H1 (cell line): Measurements from ENCODE around the gene SRGAP3. TPM values are rescaled to one million over a fixed set of nuclear protein-coding genes. Genes with fewer than 3 reads are reported as not detected.

Experiments
- CTCF ChIA-PET: fragments of 300-600 bp; sonication (Branson Sonifier 250); formaldehyde crosslinking; loops from one replicate; lab custom pipeline; 2021; ENCODE audit not compliant: partially characterized antibody; lab: Charles Lee
- POLR2A ChIA-PET: fragments of 300-600 bp; sonication (Branson Sonifier 250); formaldehyde crosslinking; loops from one replicate; lab custom pipeline; 2021; ENCODE audit warnings: inconsistent platforms; ENCODE audit not compliant: partially characterized antibody; lab: Charles Lee
- DNase-seq, 2 experiments: peaks; one replicate each; pipeline versions ENCODE4 v3.0.0 to v3.0.0-alpha.2; 2010 to 2022; ENCODE audit warnings: low spot score in 2 of 2, low read depth in 1 of 2, mixed read lengths in 1 of 2
- FAIRE-seq: peaks from 2 replicates; lab custom pipeline; 2011; peaks lifted over from hg19 to GRCh38; lab: Jason Lieb, UNC
- H2AFZ ChIP-seq: 2 replicates; pipeline ENCODE4 v1.8.1; 2012; ENCODE audit warnings: low read length, inconsistent platforms
- H2AK5ac ChIP-seq: 2 replicates; pipeline ENCODE4 v1.6.1; 2013; ENCODE audit warnings: low read depth, low read length
- H2BK120ac ChIP-seq: replicated peaks from 2 replicates; pipeline ENCODE3; 2013; ENCODE audit warnings: low read depth, low read length, inconsistent platforms
- H2BK12ac ChIP-seq: 2 replicates; pipeline ENCODE4 v1.6.1; 2013; ENCODE audit warnings: low read depth, low read length
- H2BK15ac ChIP-seq: 2 replicates; pipeline ENCODE4 v1.6.1; 2013; ENCODE audit warnings: low read length
- H2BK20ac ChIP-seq: 2 replicates; pipeline ENCODE4 v1.6.1; 2013; ENCODE audit warnings: low read length
- H2BK5ac ChIP-seq: 2 replicates; pipeline ENCODE4 v1.6.1; 2013; ENCODE audit warnings: low read depth, low read length
- H3K14ac ChIP-seq: 2 replicates; pipeline ENCODE4 v1.6.1; 2013; ENCODE audit warnings: inconsistent platforms; ENCODE audit not compliant: insufficient read length
- H3K18ac ChIP-seq: 2 replicates; pipeline ENCODE4 v1.6.1; 2013; ENCODE audit warnings: low read length; ENCODE audit errors: extremely low read depth
- H3K23ac ChIP-seq: 2 replicates; pipeline ENCODE4 v1.6.1; 2013; ENCODE audit warnings: inconsistent platforms; ENCODE audit not compliant: insufficient read length
- H3K23me2 ChIP-seq: 2 replicates; pipeline ENCODE4 v1.6.1; 2013; ENCODE audit warnings: low read depth, low read length
- H3K27ac ChIP-seq: 2 replicates; pipeline ENCODE4 v1.6.1; 2011; ENCODE audit warnings: low read depth, low read length, inconsistent platforms
- H3K27me3 ChIP-seq, 4 experiments: replicated peaks in 1 of 4; 1 replicate in 1 of 4; 2 replicates in 3 of 4; pipeline versions ENCODE4 v1.6.1 to v1.8.1; 2011 to 2013; ENCODE audit warnings: low read length in 3 of 4, mild to moderate bottlenecking in 3 of 4, inconsistent platforms in 2 of 4, mixed read lengths in 2 of 4, moderate library complexity in 1 of 4; ENCODE audit not compliant: control insufficient read depth in 3 of 4, insufficient read depth in 3 of 4; ENCODE audit errors: extremely low read depth in 1 of 4
- H3K36me3 ChIP-seq, 4 experiments: 2 replicates each; pipeline versions ENCODE4 v1.6.1 to v1.8.1; 2011 to 2013; ENCODE audit warnings: mild to moderate bottlenecking in 4 of 4, low read length in 3 of 4, moderate library complexity in 2 of 4, control low read depth in 1 of 4, inconsistent platforms in 1 of 4; ENCODE audit not compliant: insufficient read depth in 4 of 4, control insufficient read depth in 2 of 4
- H3K4ac ChIP-seq: replicated peaks from 2 replicates; pipeline ENCODE3; 2013; ENCODE audit warnings: low read length, low read depth, mixed read lengths, inconsistent platforms; ENCODE audit not compliant: insufficient read length
- H3K4me1 ChIP-seq, 4 experiments: replicated peaks in 1 of 4; 1 replicate in 1 of 4; 2 replicates in 3 of 4; pipeline versions ENCODE4 v1.6.1 to v1.8.1; 2011 to 2013; ENCODE audit warnings: low read length in 3 of 4, inconsistent platforms in 2 of 4, mixed read lengths in 1 of 4; ENCODE audit not compliant: insufficient read depth in 4 of 4, control insufficient read depth in 3 of 4
- H3K4me2 ChIP-seq, 2 experiments: 2 replicates each; pipeline versions ENCODE4 v1.6.1 to v1.8.1; 2011 to 2013; ENCODE audit warnings: low read depth in 2 of 2, low read length in 2 of 2, control low read depth in 1 of 2, inconsistent platforms in 1 of 2, mild to moderate bottlenecking in 1 of 2; ENCODE audit not compliant: insufficient read depth in 1 of 2
- H3K4me3 ChIP-seq, 4 experiments: fragments of 200-600, 300-600 bp in 1 of 4; sonication (generic), shearing (Covaris generic), sonication (Bioruptor Twin) in 1 of 4; 2 replicates each; pipeline versions ENCODE4 v1.5.1 to v1.8.1; 2011 to 2016; ENCODE audit warnings: low read length in 4 of 4, low read depth in 3 of 4, control low read depth in 2 of 4, inconsistent platforms in 2 of 4, mild to moderate bottlenecking in 2 of 4, mixed read lengths in 1 of 4, moderate library complexity in 1 of 4; ENCODE audit not compliant: insufficient read depth in 2 of 4; ENCODE audit errors: extremely low read depth in 1 of 4
- H3K56ac ChIP-seq: replicated peaks from 2 replicates; pipeline ENCODE3; 2013; ENCODE audit warnings: low read depth, mild to moderate bottlenecking, mixed read lengths, low read length, inconsistent platforms; ENCODE audit not compliant: insufficient read length
- H3K79me1 ChIP-seq: 2 replicates; pipeline ENCODE4 v1.6.1; 2013; ENCODE audit warnings: low read depth, low read length, control low read depth
- H3K79me2 ChIP-seq, 2 experiments: 2 replicates each; pipeline versions ENCODE4 v1.6.1 to v1.8.1; 2012 to 2013; ENCODE audit warnings: low read length in 2 of 2, mild to moderate bottlenecking in 2 of 2, inconsistent platforms in 1 of 2; ENCODE audit not compliant: insufficient read depth in 2 of 2, control insufficient read depth in 1 of 2
- H3K9ac ChIP-seq, 4 experiments: replicated peaks in 1 of 4; 1 replicate in 1 of 4; 2 replicates in 3 of 4; pipeline versions ENCODE4 v1.6.1 to v1.8.1; 2011 to 2013; ENCODE audit warnings: low read depth in 3 of 4, low read length in 3 of 4, control low read depth in 2 of 4, mild to moderate bottlenecking in 2 of 4, moderate library complexity in 2 of 4, inconsistent platforms in 1 of 4; ENCODE audit errors: extremely low read depth in 1 of 4
- H3K9me3 ChIP-seq, 2 experiments: 2 replicates each; pipeline versions ENCODE4 v1.6.1 to v1.8.1; 2012 to 2013; ENCODE audit warnings: mild to moderate bottlenecking in 2 of 2, moderate library complexity in 2 of 2, control low read depth in 1 of 2, inconsistent platforms in 1 of 2, low read depth in 1 of 2, low read length in 1 of 2, mixed read lengths in 1 of 2; ENCODE audit not compliant: insufficient read depth in 2 of 2
- H4K20me1 ChIP-seq, 2 experiments: replicated peaks in 1 of 2; 2 replicates each; pipeline versions ENCODE3 to v1.8.1; 2011 to 2013; ENCODE audit warnings: inconsistent platforms in 2 of 2, low read length in 2 of 2, mild to moderate bottlenecking in 1 of 2; ENCODE audit not compliant: insufficient read depth in 2 of 2, control insufficient read depth in 1 of 2
- H4K5ac ChIP-seq: 2 replicates; pipeline ENCODE4 v1.6.1; 2013; ENCODE audit warnings: low read length, low read depth, mixed read lengths, inconsistent platforms; ENCODE audit not compliant: insufficient read length
- H4K8ac ChIP-seq: 2 replicates; pipeline ENCODE4 v1.8.0; 2013; ENCODE audit warnings: mild to moderate bottlenecking, moderate library complexity, low read length, inconsistent platforms; ENCODE audit not compliant: insufficient read depth; ENCODE audit errors: extremely low read depth
- H4K91ac ChIP-seq: replicated peaks from 2 replicates; pipeline ENCODE3; 2013; ENCODE audit warnings: low read length, mixed read lengths, inconsistent platforms; ENCODE audit not compliant: insufficient read length
- CBX5 ChIP-seq: fragments of 300-800, 300-1000 bp; sonication (generic); IDR thresholded peaks from 2 replicates; pipeline ENCODE4 v1.7.1; 2016; ENCODE audit warnings: antibody characterized with exemption, low read length, low read depth
- GTF2F1 ChIP-seq: IDR thresholded peaks from 2 replicates; pipeline ENCODE4 v1.6.1; 2012; ENCODE audit warnings: low read depth, low read length, improper control_type of control experiment, borderline replicate concordance
- RBBP5 ChIP-seq: IDR thresholded peaks from 2 replicates; pipeline ENCODE4 v1.7.1; 2012; ENCODE audit warnings: low read depth, mild to moderate bottlenecking, inconsistent platforms, low read length, moderate library complexity, borderline replicate concordance
- RFX5 ChIP-seq: IDR thresholded peaks from 2 replicates; pipeline ENCODE4 v1.6.1; 2011; ENCODE audit warnings: low read depth, low read length, improper control_type of control experiment, borderline replicate concordance
- RXRA ChIP-seq: IDR thresholded peaks from 2 replicates; pipeline ENCODE4 v1.6.1; 2011; ENCODE audit warnings: low read depth, mild to moderate bottlenecking, low read length, moderate library complexity; ENCODE audit not compliant: insufficient read depth
- SP2 ChIP-seq: IDR thresholded peaks from 2 replicates; pipeline ENCODE4 v1.6.1; 2012; ENCODE audit warnings: mild to moderate bottlenecking, low read length, inconsistent platforms
- WGBS, 2 experiments: shearing (Covaris generic) in 1 of 2; methylation state at CpG; one replicate each; pipeline versions ENCODE4 v1.1.6 to v1.1.7; 2013 to 2015; ENCODE audit warnings: low lambda C conversion rate in 2 of 2, mixed read lengths in 2 of 2, inconsistent platforms in 1 of 2, low coverage in 1 of 2, missing lambda C conversion rate in 1 of 2; ENCODE audit not compliant: insufficient replicate concordance in 2 of 2, insufficient coverage in 1 of 2, insufficient read length in 1 of 2; ENCODE audit errors: extremely low coverage in 1 of 2, missing lambda C conversion rate in 1 of 2; 5-methylcytosine and 5-hydroxymethylcytosine counted together
- polyA plus RNA-seq, 7 experiments: library from polyadenylated mRNA; depleted of rRNA in 3 of 7; stranded (reverse) in 5 of 7; unstranded in 2 of 7; fragments of >200 nt in 5 of 7; fragments of 200-250 nt in 2 of 7; gene quantifications; 1 replicate in 5 of 7; 2 replicates in 1 of 7; 4 replicates in 1 of 7; pipeline versions ENCODE4 v1.2.1 to v1.2.3, GENCODE V29; 2011 to 2013; ENCODE audit warnings: missing spikeins in 2 of 7, mixed read lengths in 2 of 7
- total RNA-seq: library from RNA; stranded (reverse); fragmentation: NEBNext Ultra II Directional; extraction: Animal tissue kit (Norgen Biotek cat#: 25700); gene quantifications from 2 replicates; pipeline ENCODE4 v1.2.1, GENCODE V29; 2021
- TF ChIP-seq, protein P1 (sequence below): IDR thresholded peaks from 2 replicates; pipeline ENCODE4 v1.6.1; 2011; ENCODE audit warnings: low read length, improper control_type of control experiment

SRGAP3 gene
- total and polyA plus RNA-seq, 2 of the 8 experiments (the other 6 are each of a cell fraction or from before 2014, with no cell fraction given) = 5.8 to 11.4 TPM

- Histone ChIP-seq H3K79me1 (peaks cover 2% of the 10 kb centered on the region; the same call in 1 of the 2 replicates), H3K4me2 (no peak overlapping the region), H2AFZ (no peak overlapping the region), H3K36me3 (no peaks in the 10 kb centered on the region), H3K79me2 (no peaks in the 10 kb centered on the region), H3K56ac (no peak overlapping the region), H3K23ac (no peak overlapping the region), H3K9me3 (no peaks in the 10 kb centered on the region), H2BK120ac (no peak overlapping the region), H3K27ac (no peak overlapping the region), H3K4ac (no peak overlapping the region), H4K5ac (no peak overlapping the region), H3K14ac (no peak overlapping the region), H3K23me2 (no peaks in the 10 kb centered on the region; the same call in 1 of the 2 replicates), H2BK12ac (no peak overlapping the region), H2BK15ac (no peak overlapping the region), H2AK5ac (no peak overlapping the region), H2BK5ac (no peak overlapping the region), H4K91ac (no peak overlapping the region), H3K4me3 (no peak overlapping the region), H2BK20ac (no peak overlapping the region), H4K8ac (no peak overlapping the region), H3K4me1 (0 out of 7 replicates have a peak, but pooled peaks cover 0 to 2% (median 0%) of the 10 kb centered on the region in 4 experiments), H3K9ac (no peak overlapping the region), H3K18ac (no peak overlapping the region), H4K20me1 (no peaks in the 10 kb centered on the region), H3K27me3 (no peaks in the 10 kb centered on the region)
- DNase-seq = no peak
- 80% methylated on average over 2 of the region's 2 CpGs; no CpG with 5 or more reads in 1 of the 2 experiments for WGBS, 2 experiments
- ChIA-PET POLR2A (interaction anchor here (0.6 kb wide), 1 partner anchor 235 kb away, joined by 3 read pairs; no protein-coding TSS in a partner anchor), CTCF (interaction anchor here (0.6 to 2.0 kb wide), 9 partner anchors 10 to 218 kb away, joined by 3 to 8 read pairs (median 3); no protein-coding TSS in a partner anchor)
- no peak for FAIRE-seq
- TF ChIP-seq, protein P1, sequence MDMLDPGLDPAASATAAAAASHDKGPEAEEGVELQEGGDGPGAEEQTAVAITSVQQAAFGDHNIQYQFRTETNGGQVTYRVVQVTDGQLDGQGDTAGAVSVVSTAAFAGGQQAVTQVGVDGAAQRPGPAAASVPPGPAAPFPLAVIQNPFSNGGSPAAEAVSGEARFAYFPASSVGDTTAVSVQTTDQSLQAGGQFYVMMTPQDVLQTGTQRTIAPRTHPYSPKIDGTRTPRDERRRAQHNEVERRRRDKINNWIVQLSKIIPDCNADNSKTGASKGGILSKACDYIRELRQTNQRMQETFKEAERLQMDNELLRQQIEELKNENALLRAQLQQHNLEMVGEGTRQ = no peak
- TF ChIP-seq SP2 (no peak), RFX5 (no peak), RXRA (no peak), RBBP5 (no peak), CBX5 (no peak), GTF2F1 (no peak)
Measured at GRCh38 chr3:9214599-9214998, 34.8 kb downstream of the SRGAP3 start.
